Astrocyte of the cerebellum (primary cell): ENCODE measurements around the gene ACKR2.
"Not testable (repeated sequence)": the region's sequence is repeated elsewhere in the genome, so short reads cannot be mapped to it uniquely, and the experiment has no call there.

Experiments
- DNase-seq: peaks from one replicate; pipeline ENCODE4 v3.0.0-alpha.2; 2011; ENCODE audit warnings: low read depth
- H3K4me3 ChIP-seq: 2 replicates; pipeline ENCODE4 v1.5.1; 2011; ENCODE audit warnings: mild to moderate bottlenecking, low read depth, low read length, moderate library complexity
- in situ Hi-C: cut with HindIII; loops from 2 replicates; pipeline ENCODE4 v1.10.0; 2017; ENCODE audit warnings: low sequenced_read_pairs
- TF ChIP-seq, protein P1 (sequence below): IDR thresholded peaks from 2 replicates; pipeline ENCODE4 v1.5.1; 2012; ENCODE audit warnings: low read length, low read depth, moderate library complexity, mild to moderate bottlenecking; ENCODE audit errors: missing control alignments

Gene ACKR2

DNA sequence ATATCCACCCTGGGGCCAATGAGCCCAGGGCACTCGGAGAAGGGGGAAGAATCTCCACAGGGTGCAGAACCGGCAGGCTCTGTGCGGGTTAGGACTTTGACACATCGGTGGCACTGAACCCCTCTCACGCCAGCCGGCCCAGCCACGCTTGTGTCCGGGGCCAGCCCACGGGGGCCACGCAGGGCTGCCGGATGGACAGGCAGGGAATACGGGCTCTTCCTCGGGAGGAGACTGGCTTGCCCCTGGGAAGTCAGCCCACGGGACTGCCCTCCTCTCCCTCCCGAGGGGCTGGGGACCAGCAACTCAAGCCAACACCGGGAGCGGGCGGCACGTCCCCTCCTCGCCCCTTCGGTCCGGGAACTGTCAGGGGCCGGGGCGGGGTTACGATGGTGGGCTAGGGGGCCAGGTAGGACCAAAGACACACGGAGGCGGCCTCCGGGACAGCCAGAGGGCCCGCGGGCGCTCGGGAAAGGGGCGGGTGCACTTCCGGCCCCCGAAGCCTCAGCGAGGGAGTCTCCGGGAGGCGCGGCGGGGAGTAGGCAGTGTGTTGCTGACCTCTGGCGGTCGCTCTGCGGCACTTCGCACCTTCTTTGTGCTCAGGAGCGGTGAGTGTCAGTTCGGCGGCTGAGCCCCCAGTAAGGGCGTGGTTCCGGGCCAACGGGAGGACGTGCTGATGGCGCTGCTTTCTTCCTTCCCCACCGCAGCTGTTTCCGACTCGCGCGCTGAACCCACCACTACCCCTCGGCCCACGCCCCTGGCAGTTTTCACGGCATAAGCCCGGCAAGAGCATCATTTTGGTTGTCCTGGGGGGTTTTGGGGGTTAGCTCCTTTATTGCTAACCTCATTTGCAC is 71.6 kb downstream of the ACKR2 start:
- DNase-seq: peak; percentile 13
- TF ChIP-seq, protein P1, sequence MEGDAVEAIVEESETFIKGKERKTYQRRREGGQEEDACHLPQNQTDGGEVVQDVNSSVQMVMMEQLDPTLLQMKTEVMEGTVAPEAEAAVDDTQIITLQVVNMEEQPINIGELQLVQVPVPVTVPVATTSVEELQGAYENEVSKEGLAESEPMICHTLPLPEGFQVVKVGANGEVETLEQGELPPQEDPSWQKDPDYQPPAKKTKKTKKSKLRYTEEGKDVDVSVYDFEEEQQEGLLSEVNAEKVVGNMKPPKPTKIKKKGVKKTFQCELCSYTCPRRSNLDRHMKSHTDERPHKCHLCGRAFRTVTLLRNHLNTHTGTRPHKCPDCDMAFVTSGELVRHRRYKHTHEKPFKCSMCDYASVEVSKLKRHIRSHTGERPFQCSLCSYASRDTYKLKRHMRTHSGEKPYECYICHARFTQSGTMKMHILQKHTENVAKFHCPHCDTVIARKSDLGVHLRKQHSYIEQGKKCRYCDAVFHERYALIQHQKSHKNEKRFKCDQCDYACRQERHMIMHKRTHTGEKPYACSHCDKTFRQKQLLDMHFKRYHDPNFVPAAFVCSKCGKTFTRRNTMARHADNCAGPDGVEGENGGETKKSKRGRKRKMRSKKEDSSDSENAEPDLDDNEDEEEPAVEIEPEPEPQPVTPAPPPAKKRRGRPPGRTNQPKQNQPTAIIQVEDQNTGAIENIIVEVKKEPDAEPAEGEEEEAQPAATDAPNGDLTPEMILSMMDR: peak; percentile 69
- peak overlapping the region; percentile 52 for H3K4me3 ChIP-seq
- in situ Hi-C loops: no loop called here

DNA sequence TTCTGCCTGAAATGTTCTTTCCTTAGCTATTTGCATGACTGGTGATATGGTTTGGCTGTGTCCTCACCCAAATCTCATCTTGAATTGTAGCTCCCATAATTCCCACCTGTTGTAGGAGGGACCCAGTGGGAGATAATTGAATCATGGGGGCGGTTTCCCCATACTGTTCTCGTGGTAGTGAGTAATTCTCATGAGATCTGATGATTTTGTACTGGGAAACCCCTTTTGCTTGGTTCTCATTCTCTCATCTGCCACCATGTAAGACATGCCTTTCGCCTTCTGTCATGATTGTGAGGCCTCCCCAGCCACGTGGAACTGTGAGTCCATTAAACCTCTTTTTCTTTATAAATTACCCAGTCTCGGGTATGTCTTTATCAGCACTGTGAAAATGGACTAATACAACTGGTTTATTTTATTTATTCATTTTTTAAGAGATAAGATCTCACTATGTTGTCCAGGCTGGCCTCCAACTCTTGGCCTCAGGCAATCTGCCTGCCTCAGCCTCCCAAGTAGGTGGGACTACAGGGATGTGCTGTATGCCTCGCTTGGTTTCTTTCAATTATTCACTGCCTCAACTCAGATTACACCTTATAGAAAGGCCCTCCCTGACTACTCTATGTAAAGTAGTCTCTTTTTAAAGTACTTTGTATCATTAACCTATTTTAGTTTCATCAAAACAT is 74.1 kb downstream of the ACKR2 start:
- DNase-seq, in situ Hi-C loops, H3K4me3 ChIP-seq: not testable (repeated sequence)

DNA sequence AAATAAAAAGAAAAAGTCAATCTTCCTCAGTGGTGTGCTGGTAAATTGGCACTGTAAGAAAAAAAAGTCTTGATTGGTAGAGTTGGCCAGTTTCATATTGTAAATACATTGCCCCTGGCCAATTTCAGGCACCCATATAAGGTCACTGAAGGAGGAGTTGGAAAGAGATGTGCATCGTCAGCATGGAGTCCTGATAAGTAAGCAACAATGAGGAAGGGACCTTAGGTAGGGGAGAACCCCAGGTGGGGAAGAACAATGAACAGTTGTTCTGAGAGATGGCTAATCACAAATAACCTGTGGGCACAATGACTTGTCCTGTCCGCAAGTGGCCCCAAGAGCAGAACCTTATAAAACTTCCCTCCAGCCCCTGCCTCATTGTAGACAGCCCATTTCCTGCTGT is 75.1 kb downstream of the ACKR2 start:
- no peak overlapping the region for H3K4me3 ChIP-seq
- no peak for DNase-seq
- in situ Hi-C loops: no loop called here
- TF ChIP-seq, protein P1: no peak

DNA sequence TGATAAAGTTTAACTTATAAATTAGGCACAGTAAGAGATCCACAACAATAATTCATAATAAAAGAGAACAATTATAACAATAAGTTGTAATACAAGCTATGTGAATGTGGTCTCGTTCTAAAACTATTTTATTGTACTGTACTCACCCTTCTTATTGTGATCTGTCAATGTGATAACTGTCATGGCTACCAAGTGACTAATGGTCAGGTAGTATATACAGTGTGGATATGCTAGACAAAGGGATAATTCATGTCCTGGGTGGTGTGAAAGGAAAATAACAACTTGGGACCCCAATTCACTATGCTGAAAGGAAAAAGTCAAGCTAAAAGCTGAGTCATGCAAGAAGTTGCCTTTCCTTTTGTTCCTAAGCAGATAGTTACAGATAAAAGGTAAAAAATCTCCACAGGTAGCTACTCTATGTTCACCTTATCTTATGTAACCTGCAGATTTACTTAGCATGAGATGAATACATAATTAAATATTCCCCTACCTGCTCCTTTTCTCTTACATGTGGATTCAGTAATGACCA is 77.1 kb downstream of the ACKR2 start:
- no peak overlapping the region for H3K4me3 ChIP-seq
- in situ Hi-C loops: no loop called here
- DNase-seq: no peak
- TF ChIP-seq, protein P1: no peak

DNA sequence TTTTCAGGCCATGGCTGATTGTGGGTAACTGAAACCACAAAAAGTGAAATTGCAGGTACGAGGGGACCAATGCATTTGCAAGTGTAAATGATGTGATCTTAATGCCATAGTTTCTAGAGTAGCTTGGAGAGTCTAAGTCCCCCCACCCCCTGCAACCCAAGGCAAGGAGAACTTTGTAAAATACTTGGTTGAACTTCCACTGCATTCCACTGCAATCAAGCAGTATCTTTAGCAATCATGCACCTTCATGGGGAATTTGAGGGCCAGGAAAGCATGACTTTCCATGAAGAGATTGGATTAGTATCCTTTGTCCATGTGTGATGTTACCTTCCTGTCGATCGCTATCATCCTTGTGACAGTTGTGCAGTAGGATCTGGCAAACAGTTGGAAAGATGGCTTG is 77.8 kb downstream of the ACKR2 start:
- H3K4me3 ChIP-seq: no peak overlapping the region
- TF ChIP-seq, protein P1: no peak
- no peak for DNase-seq
- in situ Hi-C loops: no loop called here

DNA sequence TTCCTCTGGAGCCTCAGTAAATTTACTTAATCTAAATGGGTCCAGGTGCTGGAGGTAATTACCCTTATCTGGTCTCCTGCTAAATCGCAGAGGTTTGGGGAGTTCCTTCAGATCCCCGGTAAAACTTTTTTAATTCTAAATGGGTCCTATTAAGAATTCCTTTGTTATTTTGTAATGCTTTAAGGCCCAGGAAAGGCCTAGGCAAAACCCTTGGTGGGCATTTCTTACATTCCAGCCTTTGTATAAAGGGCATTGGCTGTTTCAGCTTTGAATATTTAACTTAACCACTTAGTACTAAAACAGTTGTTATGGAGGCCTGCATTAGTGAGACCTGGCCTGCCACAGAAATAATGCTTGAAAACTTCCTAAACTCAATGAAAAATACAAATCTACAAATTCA is 81.8 kb downstream of the ACKR2 start:
- in situ Hi-C loops: no loop called here
- H3K4me3 ChIP-seq: no peak overlapping the region
- TF ChIP-seq, protein P1: no peak
- no peak for DNase-seq

DNA sequence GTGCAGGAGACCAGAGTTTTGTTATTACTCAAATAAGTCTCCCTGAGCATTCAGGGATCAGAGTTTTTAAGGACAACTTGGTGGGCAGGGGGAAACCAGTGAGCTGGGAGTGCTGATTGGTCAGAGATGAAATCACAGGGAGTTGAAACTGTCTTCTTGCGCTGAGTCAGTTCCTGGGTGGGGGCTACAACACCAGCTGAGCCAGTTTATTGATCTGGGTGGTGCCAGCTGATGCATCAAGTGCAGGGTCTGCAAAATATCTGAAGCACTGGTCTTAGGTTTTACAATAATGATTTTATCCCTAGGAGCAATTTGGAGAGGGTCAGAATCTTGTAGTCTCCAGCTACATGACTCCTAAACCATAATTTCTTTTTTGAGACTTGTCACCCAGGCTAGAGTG is 82.9 kb downstream of the ACKR2 start:
- TF ChIP-seq, protein P1: no peak
- in situ Hi-C loops: no loop called here
- no peak for DNase-seq
- no peak overlapping the region for H3K4me3 ChIP-seq
